DOHH2 (cell line): ENCODE data around the gene HLX.

Experiments used
- CTCF ChIP-seq: fragments of 200-600 bp; sonication (generic); IDR thresholded peaks from one replicate; pipeline ENCODE4 v1.5.1; 2014; ENCODE audit warnings: antibody characterized with exemption, mild to moderate bottlenecking, low read depth, low read length; ENCODE audit not compliant: poor library complexity, severe bottlenecking
- EZH2phosphoT487 ChIP-seq: fragments of 200-600 bp; sonication (generic); IDR thresholded peaks from 2 replicates; pipeline ENCODE4 v1.6.1; 2017; ENCODE audit warnings: borderline replicate concordance, mild to moderate bottlenecking, antibody characterized with exemption, low read length, moderate library complexity, mixed read lengths

GRCh38 chr1:220921971-220922635 is 42.9 kb downstream of the HLX start:
- TF ChIP-seq CTCF (no peak), EZH2phosphoT487 (no peak)
